Muscle layer of colon (tissue), 2 donors: Measurements from ENCODE around the gene TXNDC12.
"Not testable (repeated sequence)": the region's sequence is repeated elsewhere in the genome, so short reads cannot be mapped to it uniquely, and the experiment has no call there.

Experiments used
- H3K27ac ChIP-seq: one replicate; pipeline ENCODE4 v1.7.0; 2013; ENCODE audit warnings: low read depth, mild to moderate bottlenecking, low read length, moderate library complexity
- H3K27me3 ChIP-seq, 2 donors: one replicate each; pipeline ENCODE4 v1.7.0; 2013; ENCODE audit warnings: low read length in 2 of 2, mild to moderate bottlenecking in 2 of 2; ENCODE audit not compliant: insufficient read depth in 2 of 2, control insufficient read depth in 1 of 2
- H3K36me3 ChIP-seq: one replicate; pipeline ENCODE4 v1.7.0; 2013; ENCODE audit warnings: mild to moderate bottlenecking, low read length; ENCODE audit not compliant: insufficient read depth
- H3K4me1 ChIP-seq: one replicate; pipeline ENCODE4 v1.7.0; 2013; ENCODE audit warnings: mild to moderate bottlenecking, low read length; ENCODE audit not compliant: insufficient read depth
- H3K4me3 ChIP-seq, 2 donors: one replicate each; pipeline ENCODE4 v1.7.0; 2013; ENCODE audit warnings: low read length in 2 of 2, low read depth in 1 of 2, mild to moderate bottlenecking in 1 of 2, moderate library complexity in 1 of 2
- H3K9ac ChIP-seq: one replicate; pipeline ENCODE4 v1.7.0; 2013; ENCODE audit warnings: low read length
- H3K9me3 ChIP-seq: one replicate; pipeline ENCODE4 v1.7.0; 2013; ENCODE audit warnings: mild to moderate bottlenecking, low read length
- donor health status: abdominal sarcoma.
- donor health status: Adenocarcinoma of cecum.

TXNDC12 gene

GRCh38 chr1:52045666-52046195 lies 9.3 kb downstream of the TXNDC12 start:
- not testable (repeated sequence) for H3K27ac ChIP-seq, H3K27me3 ChIP-seq, H3K36me3 ChIP-seq, H3K9me3 ChIP-seq, H3K9ac ChIP-seq, H3K4me3 ChIP-seq, H3K4me1 ChIP-seq

- Histone ChIP-seq H3K9me3 (no peaks in the 10 kb centered on the region), H3K9ac (no peak overlapping the region), H3K36me3 (no peaks in the 10 kb centered on the region), H3K4me1 (no peaks in the 10 kb centered on the region), H3K27ac (no peak overlapping the region), H3K27me3 (no peaks in the 10 kb centered on the region), H3K4me3 (no peak overlapping the region)
Measured at GRCh38 chr1:52045236-52045635, 9.8 kb downstream of the TXNDC12 start.

GRCh38 chr1:52041551-52042185 lies 13.3 kb downstream of the TXNDC12 start:
- Histone ChIP-seq H3K9me3 (no peaks in the 10 kb centered on the region), H3K27ac (no peak overlapping the region), H3K27me3 (no peaks in the 10 kb centered on the region), H3K9ac (no peak overlapping the region), H3K4me1 (no peaks in the 10 kb centered on the region), H3K36me3 (peaks cover 9% of the 10 kb centered on the region), H3K4me3 (no peak overlapping the region)

- Histone ChIP-seq H3K9me3 (no peaks in the 10 kb centered on the region), H3K36me3 (peaks cover 9% of the 10 kb centered on the region), H3K4me3 (no peak overlapping the region), H3K27me3 (no peaks in the 10 kb centered on the region), H3K9ac (no peak overlapping the region), H3K4me1 (no peaks in the 10 kb centered on the region), H3K27ac (no peak overlapping the region)
Measured at GRCh38 chr1:52037909-52038308, 17.1 kb downstream of the TXNDC12 start.

- Histone ChIP-seq H3K4me1 (peaks cover 2% of the 10 kb centered on the region), H3K27me3 (no peaks in the 10 kb centered on the region), H3K4me3 (no peak overlapping the region), H3K9ac (no peak overlapping the region), H3K9me3 (no peaks in the 10 kb centered on the region), H3K27ac (no peak overlapping the region), H3K36me3 (peaks cover 9% of the 10 kb centered on the region)
Measured at GRCh38 chr1:52037402-52037814, 17.6 kb downstream of the TXNDC12 start.

- peaks cover 9% of the 10 kb centered on the region for H3K36me3 ChIP-seq
- H3K9me3 ChIP-seq = no peaks in the 10 kb centered on the region
- peak overlapping the region in 1 of 2 donors; percentile 89 for H3K4me3 ChIP-seq
- H3K9ac ChIP-seq = peak overlapping the region; percentile 39
- H3K27ac ChIP-seq = peak overlapping the region; percentile 94
- no peaks in the 10 kb centered on the region for H3K27me3 ChIP-seq
- H3K4me1 ChIP-seq = peaks cover 18% of the 10 kb centered on the region
Measured at GRCh38 chr1:52034050-52034384, 21.0 kb downstream of the TXNDC12 start.

- H3K4me1 ChIP-seq = peaks cover 18% of the 10 kb centered on the region
- peaks cover 6% of the 10 kb centered on the region for H3K36me3 ChIP-seq
- no peaks in the 10 kb centered on the region for H3K9me3 ChIP-seq
- no peaks in the 10 kb centered on the region for H3K27me3 ChIP-seq
- peak within 1 kb of the TSS; percentile 39 for H3K9ac ChIP-seq
- H3K27ac ChIP-seq = peak within 1 kb of the TSS; percentile 94
- H3K4me3 ChIP-seq = peak within 1 kb of the TSS; percentile 58 to 89
Measured at GRCh38 chr1:52033190-52034049, 21.6 kb downstream of the TXNDC12 start, which contains the start of gene KTI12. TSS of gene KTI12 (minus strand) at chr1:52033810. CDS start at chr1:52033761, 49 bp downstream.

GRCh38 chr1:52032785-52033131 lies 22.2 kb downstream of the TXNDC12 start:
- H3K9ac ChIP-seq = peak overlapping the region; percentile 39
- no peaks in the 10 kb centered on the region for H3K36me3 ChIP-seq
- no peaks in the 10 kb centered on the region for H3K27me3 ChIP-seq
- H3K4me3 ChIP-seq = peak overlapping the region; percentile 58 to 89
- H3K27ac ChIP-seq = peak overlapping the region; percentile 94
- peaks cover 18% of the 10 kb centered on the region for H3K4me1 ChIP-seq
- no peaks in the 10 kb centered on the region for H3K9me3 ChIP-seq

GRCh38 chr1:52032124-52032784 lies 22.7 kb downstream of the TXNDC12 start:
- H3K4me1 ChIP-seq = peaks cover 18% of the 10 kb centered on the region
- no peaks in the 10 kb centered on the region for H3K27me3 ChIP-seq
- peak overlapping the region; percentile 58 to 89 for H3K4me3 ChIP-seq
- peak overlapping the region; percentile 39 for H3K9ac ChIP-seq
- no peaks in the 10 kb centered on the region for H3K36me3 ChIP-seq
- H3K27ac ChIP-seq = peak overlapping the region; percentile 94
- H3K9me3 ChIP-seq = no peaks in the 10 kb centered on the region

- peaks cover 18% of the 10 kb centered on the region for H3K4me1 ChIP-seq
- not testable (repeated sequence) for H3K9ac ChIP-seq, H3K36me3 ChIP-seq, H3K9me3 ChIP-seq, H3K27ac ChIP-seq, H3K4me3 ChIP-seq, H3K27me3 ChIP-seq
Measured at GRCh38 chr1:52028839-52029238, 26.2 kb downstream of the TXNDC12 start.

GRCh38 chr1:52028328-52028727 lies 26.7 kb downstream of the TXNDC12 start:
- H3K9me3 ChIP-seq = no peaks in the 10 kb centered on the region
- H3K9ac ChIP-seq = no peak overlapping the region
- no peaks in the 10 kb centered on the region for H3K27me3 ChIP-seq
- H3K4me1 ChIP-seq = peaks cover 18% of the 10 kb centered on the region
- no peak overlapping the region for H3K27ac ChIP-seq
- peaks cover 15% of the 10 kb centered on the region for H3K36me3 ChIP-seq
- no peak overlapping the region for H3K4me3 ChIP-seq
